HUDEP-2 (cell line): ENCODE results near the gene PAX2.

Experiments used
- DNase-seq, 76 experiments: peaks; one replicate each; lab custom pipeline; 2025; ENCODE audit not compliant: unreplicated experiment in 76 of 76; lab: John Stamatoyannopoulos, UW

The PAX2 gene

GRCh38 chr10:100737355-100738054 is 7.9 kb upstream of the PAX2 start:
- no peak for DNase-seq

DNA sequence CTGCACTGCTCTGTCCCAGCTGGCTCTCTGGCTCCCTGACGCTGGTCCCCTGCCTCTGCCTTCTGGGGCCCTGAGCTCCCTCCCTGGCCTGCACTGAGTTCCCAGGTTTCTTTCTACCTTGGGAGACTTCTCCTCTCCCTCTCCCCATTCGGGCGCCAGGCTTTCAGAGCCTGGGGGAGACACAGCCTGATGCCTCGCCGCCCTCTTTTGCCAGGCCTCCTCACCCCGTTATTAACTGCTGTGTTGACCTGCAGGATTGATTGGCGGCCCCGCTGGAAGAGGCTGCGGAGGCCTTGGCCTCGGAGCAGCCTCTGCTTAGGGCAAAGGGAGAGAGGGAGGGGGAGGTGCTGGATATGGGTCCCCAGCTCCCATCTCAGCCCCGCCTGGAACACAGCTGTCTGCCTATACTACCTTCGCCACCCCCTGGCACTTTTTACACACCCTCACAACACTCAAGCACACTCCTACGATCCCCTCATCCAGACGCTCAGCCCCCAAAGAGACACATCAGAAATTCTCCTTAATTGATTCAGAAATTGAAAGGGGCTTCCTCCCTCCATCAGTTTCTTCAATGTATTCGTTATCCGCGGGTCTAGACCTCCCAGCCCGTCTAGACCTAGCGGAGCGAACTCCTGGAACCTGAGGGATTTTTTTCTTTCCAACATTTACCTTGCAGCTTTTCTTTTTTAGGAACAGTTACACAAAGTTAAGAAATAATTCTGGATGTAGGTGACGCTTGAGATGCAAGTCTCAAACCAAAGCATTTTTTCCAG is 7.1 kb upstream of the PAX2 start:
- no peak for DNase-seq

DNA sequence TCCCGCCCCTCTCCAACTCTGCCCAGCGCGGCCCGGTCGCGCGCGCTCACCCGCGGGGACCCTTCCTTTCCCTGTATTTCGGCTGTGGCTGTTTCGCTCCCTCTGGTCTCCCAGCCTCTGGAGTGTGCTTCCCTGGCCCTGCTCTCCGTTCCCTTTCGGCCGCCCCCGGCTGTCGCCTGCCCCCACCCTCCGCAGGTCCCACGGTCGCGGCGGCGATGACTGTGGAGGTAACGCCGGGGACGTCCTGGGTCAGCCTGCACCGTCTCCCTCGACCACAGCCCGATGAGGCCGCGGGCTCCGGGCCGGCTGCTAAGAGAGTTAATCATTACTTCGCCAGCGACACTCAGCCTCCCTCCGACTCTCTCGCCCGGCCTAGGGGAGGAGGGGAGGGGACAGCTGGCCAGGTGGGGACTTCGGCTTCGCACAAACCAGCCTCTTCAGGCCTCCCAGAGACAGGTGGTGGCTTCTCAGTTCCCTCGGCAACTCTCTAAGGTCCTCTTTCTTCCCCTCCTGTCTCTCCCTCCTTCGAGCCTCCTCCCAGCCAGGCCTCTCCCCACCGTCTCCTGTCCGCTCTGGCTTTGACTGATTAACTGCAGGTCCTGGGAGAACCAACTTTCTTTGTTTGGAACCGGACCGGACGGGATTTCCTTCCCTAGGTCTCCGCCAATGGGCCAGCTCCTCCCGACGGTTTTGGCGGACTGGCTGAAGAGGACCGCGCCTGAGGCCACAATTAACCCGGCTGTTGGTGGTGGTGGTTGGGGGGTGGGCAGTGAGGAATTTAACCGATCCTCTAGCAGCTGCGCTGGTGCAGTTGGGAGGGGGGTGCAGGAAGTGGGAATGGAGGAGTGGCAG is 5.6 kb upstream of the PAX2 start:
- DNase-seq: no peak

GRCh38 chr10:100740476-100741377 is 4.7 kb upstream of the PAX2 start:
- no peak for DNase-seq

GRCh38 chr10:100741378-100742075 is 3.9 kb upstream of the PAX2 start:
- DNase-seq: no peak

DNA sequence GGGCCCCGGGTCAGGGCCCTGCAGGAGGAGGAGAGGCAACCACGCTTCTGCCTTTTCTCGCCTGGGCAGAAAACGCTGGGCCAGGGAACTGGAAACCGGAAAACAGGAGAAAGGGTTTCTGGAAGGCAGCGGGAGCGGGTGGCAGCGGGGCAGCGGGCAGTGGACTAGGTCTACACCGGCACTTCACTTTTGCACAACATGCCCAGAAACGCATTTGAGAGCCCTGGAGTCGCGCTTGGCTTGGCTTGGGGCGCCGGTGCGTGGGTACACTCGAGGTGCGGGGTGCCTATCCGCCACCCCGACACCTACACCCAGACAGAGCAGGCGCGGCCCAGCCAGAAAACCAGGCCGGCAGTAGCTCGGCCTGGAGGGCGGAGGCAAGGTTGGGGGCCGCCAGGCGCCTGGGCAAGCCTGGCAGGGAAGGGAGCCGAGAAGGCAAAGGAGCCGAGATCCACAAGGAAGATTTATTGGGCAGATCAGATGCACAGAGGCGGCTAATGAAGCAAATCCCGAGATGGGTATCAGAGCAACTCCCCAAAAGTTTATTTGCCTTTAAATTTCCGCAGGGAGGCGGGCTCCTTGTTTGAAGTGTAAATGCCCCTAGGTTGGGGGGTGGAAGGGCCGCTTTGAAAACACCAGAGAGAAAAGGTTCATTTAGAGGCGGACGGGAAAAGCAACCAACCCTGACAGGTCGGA is 3.2 kb upstream of the PAX2 start:
- no peak for DNase-seq

GRCh38 chr10:100742936-100743335 is 2.4 kb upstream of the PAX2 start:
- no peak for DNase-seq

DNA sequence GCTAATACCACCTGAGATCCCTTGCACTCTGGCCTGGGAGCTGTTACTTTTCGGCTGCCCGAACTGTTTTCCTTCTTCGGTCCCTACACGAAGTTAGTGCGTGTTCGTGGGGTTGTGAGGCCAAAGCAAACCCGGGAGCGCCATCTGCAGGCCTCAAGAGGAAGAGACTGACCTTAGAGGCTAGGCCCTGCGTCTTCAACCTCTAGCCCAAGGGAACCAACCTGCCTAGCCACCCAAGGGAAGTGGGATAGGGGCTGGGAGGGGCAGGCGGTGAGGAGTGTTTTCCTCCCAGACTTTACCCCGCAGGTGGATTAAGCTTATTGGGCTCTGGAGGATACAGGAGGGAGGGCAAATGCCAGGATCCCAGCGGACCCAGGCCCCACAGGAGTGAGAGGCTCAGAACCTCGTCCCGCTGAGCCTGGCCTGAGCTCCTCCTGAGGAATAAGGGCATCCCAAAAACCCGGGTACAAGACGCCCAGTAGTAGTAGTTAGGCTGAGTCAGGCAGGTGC is 1.7 kb upstream of the PAX2 start:
- DNase-seq: peak in 46 of 76 experiments; percentile 6 to 52 (median 22)

DNA sequence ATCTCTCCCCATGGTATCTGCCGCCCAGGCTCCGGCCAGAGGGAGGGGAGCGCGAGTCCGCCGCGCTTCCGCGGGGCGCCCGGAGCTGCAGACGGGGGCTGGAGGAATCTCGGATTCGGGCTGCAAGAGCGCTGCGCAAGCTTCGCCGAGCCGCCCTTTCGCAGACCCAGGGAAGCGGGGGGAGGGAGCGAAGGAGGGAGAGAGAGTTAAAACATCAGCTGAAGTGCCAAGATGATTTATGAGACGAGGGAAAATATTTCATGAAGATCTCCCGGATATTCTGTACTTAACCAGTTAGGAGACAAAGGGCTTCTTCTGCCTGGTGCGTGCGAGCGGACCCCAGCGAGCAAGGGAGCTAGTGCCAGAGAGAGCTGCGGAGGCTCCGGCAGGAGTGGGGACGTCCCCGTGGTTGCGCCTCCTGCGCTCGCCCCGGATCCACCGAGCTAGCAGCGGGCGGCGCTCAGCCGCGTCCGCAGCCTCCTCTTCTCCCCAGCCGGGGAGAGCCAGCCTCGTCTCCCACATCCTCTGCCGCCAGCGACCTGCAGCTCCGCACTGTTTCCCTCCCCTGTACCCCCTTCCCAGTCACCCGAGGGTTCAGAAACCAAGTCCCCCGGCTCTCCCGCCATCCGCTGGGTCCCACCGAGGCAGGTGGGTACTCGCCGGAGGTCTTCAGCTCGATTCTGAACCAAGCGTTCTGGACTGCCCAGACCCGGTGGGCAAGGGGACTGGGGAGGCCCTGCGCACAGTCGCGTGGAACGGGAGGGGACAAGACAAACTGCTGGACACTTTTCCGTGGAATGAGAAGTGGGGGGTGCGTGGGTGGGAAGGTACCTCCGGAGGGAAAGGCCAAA is 1.0 kb upstream of the PAX2 start:
- DNase-seq: no peak

GRCh38 chr10:100745882-100746783 is 751 bp downstream of the PAX2 start:
- DNase-seq: no peak

GRCh38 chr10:100746784-100747455 is 1.5 kb downstream of the PAX2 start:
- no peak for DNase-seq

GRCh38 chr10:100747456-100748230 is 2.3 kb downstream of the PAX2 start:
- no peak for DNase-seq

DNA sequence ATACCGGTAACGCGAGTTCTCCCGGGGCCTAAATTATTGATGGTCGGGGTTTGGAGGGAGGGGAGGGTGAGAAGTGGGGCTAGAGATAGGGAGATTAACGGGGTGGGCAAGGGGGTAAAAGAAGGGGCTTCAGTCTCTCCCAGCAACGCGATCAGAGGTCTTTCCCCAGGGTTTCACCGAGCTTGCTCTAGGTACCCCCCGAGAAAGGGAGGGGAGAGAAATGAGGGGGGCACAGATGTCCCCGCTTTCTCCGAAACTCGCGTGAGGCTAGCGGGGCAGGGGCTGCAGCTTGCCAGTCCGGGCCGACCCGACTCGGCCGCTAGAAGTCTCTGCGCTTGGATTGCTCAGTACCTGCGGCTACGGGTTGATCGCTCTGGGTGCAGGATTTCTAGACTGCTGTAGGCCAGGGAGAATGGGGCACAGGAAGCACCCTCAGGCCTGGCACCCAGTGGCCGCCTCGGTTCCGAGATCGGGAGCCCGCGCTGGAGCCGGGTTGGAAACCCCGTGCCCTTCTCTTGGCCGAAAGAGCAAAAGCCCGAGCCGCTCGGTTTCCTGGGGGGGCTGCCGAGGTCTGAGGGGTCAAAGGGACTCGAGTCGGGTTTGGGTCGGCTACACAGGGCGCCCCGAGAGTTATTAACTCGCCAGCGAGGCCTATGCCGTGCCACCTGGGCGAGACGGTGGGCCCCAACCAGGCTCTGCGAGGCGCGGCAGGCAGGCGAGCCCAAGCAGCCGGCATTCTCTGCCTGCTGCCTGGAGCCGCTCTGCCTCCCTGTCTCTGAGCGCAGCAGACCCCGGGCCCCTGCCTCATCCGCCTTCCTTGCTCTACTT is 3.1 kb downstream of the PAX2 start:
- DNase-seq: no peak

DNA sequence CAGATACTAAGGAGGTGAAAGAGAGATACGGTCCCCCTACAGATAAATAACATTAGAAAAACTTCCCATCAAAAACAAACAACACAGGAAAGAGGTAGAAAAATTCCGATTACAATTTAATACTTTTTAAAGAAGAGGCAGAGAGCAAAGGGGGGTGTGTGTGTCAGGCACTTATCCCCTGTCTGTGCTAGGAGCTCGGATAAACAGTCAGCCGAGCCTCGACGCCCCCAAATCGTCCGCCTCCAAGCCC is 3.6 kb downstream of the PAX2 start:
- no peak for DNase-seq
